Measurements from ENCODE around the gene TFF1. TPM values are rescaled to one million over a fixed set of nuclear protein-coding genes. Genes with fewer than 3 reads are reported as not detected.

Gene TFF1
- total and polyA plus RNA-seq, 2 of the 4 experiments (the other 2 are of a cell fraction): not detected

DNA sequence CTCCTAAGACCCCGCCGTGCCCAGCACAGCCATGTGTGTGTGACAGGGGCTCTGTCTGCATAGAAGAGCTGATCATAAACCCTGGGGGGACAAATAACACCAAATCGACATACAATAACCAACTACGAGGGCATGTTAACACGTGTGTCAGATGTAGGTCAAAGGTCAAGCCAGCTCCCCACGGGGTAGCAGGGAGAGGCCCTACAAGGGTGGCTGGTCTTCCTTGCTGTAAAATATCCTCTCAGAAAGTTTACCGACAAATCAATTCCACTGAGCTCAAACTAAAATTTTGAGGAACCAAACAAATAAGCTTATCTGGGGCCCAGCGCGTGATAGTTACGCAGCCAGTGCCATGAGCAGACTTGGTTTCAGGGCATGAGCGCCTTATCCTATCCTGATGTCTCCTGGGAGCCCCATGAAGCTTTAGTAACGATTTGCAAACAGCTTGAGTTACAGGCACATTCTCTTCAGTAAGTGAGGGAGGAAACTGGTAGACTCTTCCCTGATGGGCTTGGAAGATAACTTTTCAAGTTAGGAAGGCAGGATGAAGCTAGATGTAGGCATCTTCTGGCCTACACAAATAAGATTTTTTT is 32.2 kb upstream of the TFF1 start:
- no peaks in the 10 kb centered on the region for H4K20me1 ChIP-seq (ENCODE audit: insufficient read depth, low read length)
- 0% methylated on average over 2 of the region's 12 CpGs; no CpG with 5 or more reads in 1 of the 2 experiments for WGBS, 2 experiments (ENCODE audit: extremely low coverage in 2 of 2, insufficient read length in 1 of 2)
- ChIA-PET POLR2A (ENCODE audit: unreplicated experiment) (no interaction called here), CTCF (no interaction called here)
- H4K8ac ChIP-seq (ENCODE audit: low read depth in 2 of 2, low read length in 2 of 2): no peak overlapping the region
- no peak overlapping the region for H4K91ac ChIP-seq (ENCODE audit: insufficient read depth, low read depth, low read length)
- no peaks in the 10 kb centered on the region for H3K79me1 ChIP-seq (ENCODE audit: low read depth in 1 of 2, low read length in 2 of 2)
- in situ Hi-C loops (cut with MboI; ENCODE audit: low sequenced_read_pairs) (no loop called here), dilution Hi-C loops (cut with HindIII; ENCODE audit: low sequenced_read_pairs, unreplicated experiment) (no loop called here), intact Hi-C loops (cut with micrococcal nuclease) (no loop called here)
- H2AK5ac ChIP-seq (ENCODE audit: low read depth, low read length): no peak overlapping the region
- no peak overlapping the region for H2BK120ac ChIP-seq (ENCODE audit: low read depth, low read length)
- no peak overlapping the region for H4K5ac ChIP-seq (ENCODE audit: low read depth, low read length)
- H3K18ac ChIP-seq (ENCODE audit: low read depth, low read length): no peak overlapping the region
- no peak overlapping the region for H3K4me3 ChIP-seq (ENCODE audit: insufficient read depth, low read depth, low read length)
- no peak overlapping the region for H3K4me2 ChIP-seq (ENCODE audit: low read depth, low read length)
- no peak overlapping the region for H3K14ac ChIP-seq (replicated peaks; ENCODE audit: low read depth, low read length)
- no peak overlapping the region for H3K23ac ChIP-seq (ENCODE audit: low read depth, low read length)
- TF ChIP-seq, protein P1, sequence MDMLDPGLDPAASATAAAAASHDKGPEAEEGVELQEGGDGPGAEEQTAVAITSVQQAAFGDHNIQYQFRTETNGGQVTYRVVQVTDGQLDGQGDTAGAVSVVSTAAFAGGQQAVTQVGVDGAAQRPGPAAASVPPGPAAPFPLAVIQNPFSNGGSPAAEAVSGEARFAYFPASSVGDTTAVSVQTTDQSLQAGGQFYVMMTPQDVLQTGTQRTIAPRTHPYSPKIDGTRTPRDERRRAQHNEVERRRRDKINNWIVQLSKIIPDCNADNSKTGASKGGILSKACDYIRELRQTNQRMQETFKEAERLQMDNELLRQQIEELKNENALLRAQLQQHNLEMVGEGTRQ (IDR thresholded peaks at IDR 0.05; ENCODE audit: low read depth, low read length): no peak
- TF ChIP-seq RFX5 (IDR thresholded peaks at IDR 0.05; ENCODE audit: low read depth, low read length) (no peak), BHLHE40 (IDR thresholded peaks at IDR 0.05; ENCODE audit: low read depth, low read length) (no peak), FOS (IDR thresholded peaks at IDR 0.05; ENCODE audit: low read depth, low read length) (no peak), CHD1 (IDR thresholded peaks at IDR 0.05; ENCODE audit: low read depth, low read length) (no peak)
- no peaks in the 10 kb centered on the region for H3K4me1 ChIP-seq (ENCODE audit: control insufficient read depth, insufficient read depth, low read length)
- no peak overlapping the region for H3K56ac ChIP-seq (ENCODE audit: extremely low read depth, insufficient read depth, low read length)
- ATAC-seq (ENCODE audit: low read depth): no peak
- H2BK5ac ChIP-seq (ENCODE audit: low read depth, low read length, poor library complexity, severe bottlenecking): no peak overlapping the region
- no peak overlapping the region for H2BK15ac ChIP-seq (ENCODE audit: low read depth, low read length)
- H3K4ac ChIP-seq (ENCODE audit: low read depth, low read length): no peak overlapping the region
- no peak overlapping the region for H3K27ac ChIP-seq (ENCODE audit: insufficient read depth, low read length)
- H2BK20ac ChIP-seq (ENCODE audit: low read depth, low read length): no peak overlapping the region
- DNase-seq: no peak
- H2AK9ac ChIP-seq (replicated peaks; ENCODE audit: low read depth, low read length, poor library complexity): no peak overlapping the region
- H2AFZ ChIP-seq (replicated peaks; ENCODE audit: low read length, poor library complexity): no peak overlapping the region
- H3K9me1 ChIP-seq (ENCODE audit: insufficient read depth, low read length): no peaks in the 10 kb centered on the region
- no peaks in the 10 kb centered on the region for H3K36me3 ChIP-seq (ENCODE audit: control insufficient read depth, insufficient read depth, low read length)
- H3K9ac ChIP-seq (ENCODE audit: low read depth, low read length): no peak overlapping the region
- H3K9me3 ChIP-seq (ENCODE audit: control insufficient read depth, insufficient read depth, low read length): no peaks in the 10 kb centered on the region
- peaks cover 12% of the 10 kb centered on the region for H3K27me3 ChIP-seq (ENCODE audit: control insufficient read depth, insufficient read depth, low read length)
- BruUV-seq (replicated peaks): no TSS peak
